Mesothelial cell of epicardium (in vitro differentiated cells): ENCODE measurements around the gene TMEM30B. TPM values are rescaled to one million over a fixed set of nuclear protein-coding genes. Genes with fewer than 3 reads are reported as not detected.

Experiments used
- DNase-seq, 2 experiments: peaks; one replicate each; pipeline ENCODE4 v3.0.0; 2021; ENCODE audit warnings: low spot score in 2 of 2; ENCODE audit not compliant: unreplicated experiment in 2 of 2
- H3K27ac Mint-ChIP-seq: 2 replicates; pipeline ENCODE4 v1.8.0; 2021; ENCODE audit warnings: mixed read lengths
- H3K27me3 Mint-ChIP-seq: 2 replicates; pipeline ENCODE4 v1.8.0; 2021; ENCODE audit warnings: low read depth, mixed read lengths
- H3K36me3 Mint-ChIP-seq: 2 replicates; pipeline ENCODE4 v1.8.0; 2021; ENCODE audit warnings: mixed read lengths
- H3K4me1 Mint-ChIP-seq: 2 replicates; pipeline ENCODE4 v1.8.0; 2021; ENCODE audit warnings: mixed read lengths
- H3K4me3 Mint-ChIP-seq: 2 replicates; pipeline ENCODE4 v1.8.0; 2021; ENCODE audit warnings: mild to moderate bottlenecking, moderate library complexity, mixed read lengths
- H3K9me3 Mint-ChIP-seq: 2 replicates; pipeline ENCODE4 v1.8.0; 2021; ENCODE audit warnings: mixed read lengths
- total RNA-seq: library from RNA; stranded (reverse); gene quantifications from 3 replicates; pipeline ENCODE4 v1.2.1, GENCODE V29; 2021
- TF ChIP-seq, protein P1 (sequence below): fragments of 200-600 bp; sonication (generic); IDR thresholded peaks from one replicate; pipeline ENCODE4 v1.5.0; 2021; ENCODE audit warnings: antibody characterized with exemption; ENCODE audit not compliant: unreplicated experiment

The TMEM30B gene
- total RNA-seq, 1 donor from 2014 or later = 11.2 TPM

DNA sequence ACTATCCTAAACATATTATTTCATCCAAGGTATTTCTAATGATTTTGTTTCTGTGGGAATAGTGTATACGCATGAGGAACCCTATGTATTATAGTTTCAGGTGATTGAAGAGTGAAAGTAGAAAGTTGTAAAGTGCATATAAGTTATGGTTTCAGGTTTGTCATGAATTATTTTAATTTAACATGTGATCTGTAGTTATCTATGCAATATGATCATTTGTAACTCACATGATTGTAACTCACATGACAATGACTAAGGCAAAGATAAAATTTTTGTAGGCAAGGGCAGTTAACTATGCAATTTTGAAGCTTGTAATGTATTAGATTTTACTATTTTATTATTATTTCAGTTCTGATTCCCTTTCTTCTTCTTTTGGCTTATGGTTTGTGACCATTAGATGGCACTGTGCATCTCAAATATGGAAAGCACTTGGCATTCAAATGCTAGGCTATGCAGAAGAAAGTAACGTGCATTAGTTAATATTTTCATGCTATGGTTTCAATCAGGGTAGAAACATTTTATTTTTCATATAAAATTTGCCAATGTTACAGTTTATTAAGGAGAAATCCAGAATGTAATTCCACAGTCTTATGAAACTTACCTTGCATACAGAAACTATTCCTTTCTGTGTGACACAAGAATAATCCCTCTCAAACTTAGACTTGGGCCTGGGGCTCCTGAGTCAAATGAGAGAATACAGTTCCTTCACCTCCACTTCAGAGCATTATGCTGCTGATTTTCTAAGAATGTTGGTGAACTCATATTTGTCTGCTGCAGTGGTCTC, 15.8 kb upstream of the TMEM30B start:
- Mint-ChIP-seq H3K4me3 (no peak overlapping the region), H3K27ac (no peak overlapping the region), H3K4me1 (peaks cover 13% of the 10 kb centered on the region), H3K9me3 (no peaks in the 10 kb centered on the region), H3K27me3 (no peaks in the 10 kb centered on the region), H3K36me3 (no peaks in the 10 kb centered on the region)
- no peak for DNase-seq
- TF ChIP-seq, protein P1, sequence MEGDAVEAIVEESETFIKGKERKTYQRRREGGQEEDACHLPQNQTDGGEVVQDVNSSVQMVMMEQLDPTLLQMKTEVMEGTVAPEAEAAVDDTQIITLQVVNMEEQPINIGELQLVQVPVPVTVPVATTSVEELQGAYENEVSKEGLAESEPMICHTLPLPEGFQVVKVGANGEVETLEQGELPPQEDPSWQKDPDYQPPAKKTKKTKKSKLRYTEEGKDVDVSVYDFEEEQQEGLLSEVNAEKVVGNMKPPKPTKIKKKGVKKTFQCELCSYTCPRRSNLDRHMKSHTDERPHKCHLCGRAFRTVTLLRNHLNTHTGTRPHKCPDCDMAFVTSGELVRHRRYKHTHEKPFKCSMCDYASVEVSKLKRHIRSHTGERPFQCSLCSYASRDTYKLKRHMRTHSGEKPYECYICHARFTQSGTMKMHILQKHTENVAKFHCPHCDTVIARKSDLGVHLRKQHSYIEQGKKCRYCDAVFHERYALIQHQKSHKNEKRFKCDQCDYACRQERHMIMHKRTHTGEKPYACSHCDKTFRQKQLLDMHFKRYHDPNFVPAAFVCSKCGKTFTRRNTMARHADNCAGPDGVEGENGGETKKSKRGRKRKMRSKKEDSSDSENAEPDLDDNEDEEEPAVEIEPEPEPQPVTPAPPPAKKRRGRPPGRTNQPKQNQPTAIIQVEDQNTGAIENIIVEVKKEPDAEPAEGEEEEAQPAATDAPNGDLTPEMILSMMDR = peak; percentile 32

DNA sequence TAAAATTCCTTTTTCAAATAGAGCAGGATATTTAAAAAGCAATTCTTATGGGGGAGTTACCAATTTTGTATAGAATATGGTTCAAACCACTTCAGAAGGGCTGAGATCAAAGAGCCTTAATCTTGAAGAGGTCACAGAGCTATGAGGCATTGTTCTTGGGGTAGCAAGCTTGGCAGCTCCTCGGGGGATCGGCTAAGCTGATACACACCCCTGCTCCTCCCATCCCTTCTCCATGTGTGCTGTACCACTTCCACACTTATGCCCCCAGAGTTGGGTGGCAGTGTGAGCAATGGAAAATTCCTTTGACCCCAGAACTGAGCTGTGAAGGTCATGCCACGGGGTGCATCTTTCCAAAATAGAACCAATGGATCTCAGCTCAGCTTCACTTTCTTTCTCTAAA, 15.0 kb upstream of the TMEM30B start:
- no peak overlapping the region for H3K4me3 Mint-ChIP-seq
- H3K36me3 Mint-ChIP-seq = no peaks in the 10 kb centered on the region
- H3K27ac Mint-ChIP-seq = no peak overlapping the region
- H3K27me3 Mint-ChIP-seq = no peaks in the 10 kb centered on the region
- peaks cover 13% of the 10 kb centered on the region for H3K4me1 Mint-ChIP-seq
- TF ChIP-seq, protein P1 = no peak
- DNase-seq = no peak
- no peaks in the 10 kb centered on the region for H3K9me3 Mint-ChIP-seq

DNA sequence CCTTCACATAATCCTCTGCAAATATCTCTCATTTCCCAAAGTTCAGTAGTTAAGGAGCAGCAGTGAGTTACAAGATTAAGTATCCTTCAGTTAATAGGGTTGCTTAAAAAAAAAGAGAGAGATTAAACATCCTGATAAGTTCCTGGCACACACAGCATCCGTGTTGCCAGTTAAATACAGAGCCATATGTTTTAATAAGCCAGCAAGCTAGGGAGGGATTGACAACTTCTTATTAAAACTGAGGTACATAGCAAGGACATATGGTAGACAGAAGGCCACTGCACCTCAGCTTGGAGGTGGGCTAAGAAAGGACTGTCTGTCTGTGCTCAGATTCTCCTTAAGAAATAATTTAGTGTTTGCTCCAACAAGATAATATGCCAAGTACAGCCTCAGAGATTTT, 9.6 kb upstream of the TMEM30B start:
- DNase-seq = no peak
- H3K9me3 Mint-ChIP-seq = no peaks in the 10 kb centered on the region

DNA sequence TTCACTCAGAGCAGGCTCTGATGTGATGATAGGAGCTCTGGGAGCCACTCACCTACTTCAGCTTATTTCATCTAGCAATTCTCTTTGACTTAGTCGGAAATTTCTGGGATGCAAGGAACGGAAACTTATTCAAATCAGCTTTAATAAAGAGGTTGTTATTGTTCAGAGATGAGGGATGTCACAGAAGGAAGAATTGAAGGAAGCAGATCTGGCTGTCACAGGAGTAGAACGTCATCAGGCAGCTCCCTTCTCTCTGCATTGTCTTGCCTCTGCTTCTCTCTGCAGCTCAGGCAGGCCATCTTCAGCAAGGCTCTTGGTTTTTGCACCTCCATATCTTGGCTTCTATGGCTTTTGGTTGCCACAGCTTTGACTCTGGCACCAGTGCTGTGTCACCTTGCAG, 7.6 kb upstream of the TMEM30B start:
- no peak for DNase-seq
- peaks cover 6% of the 10 kb centered on the region for H3K4me1 Mint-ChIP-seq
- no peak overlapping the region for H3K27ac Mint-ChIP-seq
- H3K4me3 Mint-ChIP-seq = no peak overlapping the region
- no peaks in the 10 kb centered on the region for H3K9me3 Mint-ChIP-seq
- H3K36me3 Mint-ChIP-seq = no peaks in the 10 kb centered on the region
- peaks cover 9% of the 10 kb centered on the region for H3K27me3 Mint-ChIP-seq
- TF ChIP-seq, protein P1 = no peak

More for the DNA sequence above, 9.6 kb upstream of the TMEM30B start:
- Mint-ChIP-seq H3K27me3 (no peaks in the 10 kb centered on the region), H3K4me3 (no peak overlapping the region), H3K4me1 (peaks cover 6% of the 10 kb centered on the region), H3K36me3 (no peaks in the 10 kb centered on the region), H3K27ac (no peak overlapping the region)
- TF ChIP-seq, protein P1 = no peak

DNA sequence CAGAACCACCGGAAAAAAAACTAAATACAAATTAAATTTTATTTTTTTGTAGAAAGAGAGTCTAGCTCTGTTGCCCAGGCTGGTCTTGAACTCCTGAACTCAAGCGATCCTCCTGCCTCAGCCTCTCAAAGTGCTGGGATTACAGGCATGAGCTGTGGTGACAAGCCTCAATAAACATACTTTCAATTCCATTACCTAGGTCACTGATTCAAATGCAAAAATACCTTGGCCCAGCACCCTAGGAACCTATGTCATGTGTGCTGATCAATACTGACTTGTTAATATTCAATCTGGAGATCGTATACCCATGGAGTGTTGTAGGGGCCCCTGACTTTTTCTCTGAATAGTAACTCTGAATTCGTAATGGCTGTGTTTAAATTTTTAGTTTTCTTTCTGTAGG, 7.1 kb upstream of the TMEM30B start:
- peaks cover 6% of the 10 kb centered on the region for H3K4me1 Mint-ChIP-seq
- no peaks in the 10 kb centered on the region for H3K36me3 Mint-ChIP-seq
- TF ChIP-seq, protein P1 = no peak
- H3K27ac Mint-ChIP-seq = no peak overlapping the region
- H3K9me3 Mint-ChIP-seq = no peaks in the 10 kb centered on the region
- no peak overlapping the region for H3K4me3 Mint-ChIP-seq
- no peak for DNase-seq
- peaks cover 10% of the 10 kb centered on the region for H3K27me3 Mint-ChIP-seq

DNA sequence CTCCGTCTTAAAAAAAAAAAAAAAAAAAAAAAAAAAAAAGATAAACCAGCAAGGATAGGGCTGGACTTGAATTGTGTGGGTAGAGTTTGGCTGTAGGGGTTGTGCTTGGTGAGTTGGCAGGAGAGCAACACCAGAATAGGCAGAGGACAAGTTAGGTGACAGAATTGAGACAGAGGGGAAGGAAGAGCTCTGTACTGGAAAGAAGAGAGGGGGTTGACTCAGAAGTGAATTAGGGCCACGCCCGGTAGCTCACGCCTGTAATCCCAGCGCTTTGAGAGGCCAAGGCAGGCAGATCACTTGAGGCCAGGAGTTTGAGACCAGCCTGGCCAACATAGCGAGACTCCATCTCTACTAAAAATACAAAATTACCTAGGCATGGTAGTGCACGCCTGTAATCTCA, 6.1 kb upstream of the TMEM30B start:
- H3K27ac Mint-ChIP-seq = no peak overlapping the region
- peaks cover 15% of the 10 kb centered on the region for H3K27me3 Mint-ChIP-seq
- H3K36me3 Mint-ChIP-seq = no peaks in the 10 kb centered on the region
- no peak overlapping the region for H3K4me3 Mint-ChIP-seq
- no peak for DNase-seq
- TF ChIP-seq, protein P1 = no peak
- peaks cover 6% of the 10 kb centered on the region for H3K4me1 Mint-ChIP-seq
- no peaks in the 10 kb centered on the region for H3K9me3 Mint-ChIP-seq
